ENCODE measurements around the gene BLCAP. TPM values are rescaled to one million over a fixed set of nuclear protein-coding genes. Genes with fewer than 3 reads are reported as not detected.

The BLCAP gene
- total and polyA plus RNA-seq, 2 donors (not counting 3 experiments of a cell fraction or from before 2014, with no cell fraction given): 90.3 to 196 TPM

DNA sequence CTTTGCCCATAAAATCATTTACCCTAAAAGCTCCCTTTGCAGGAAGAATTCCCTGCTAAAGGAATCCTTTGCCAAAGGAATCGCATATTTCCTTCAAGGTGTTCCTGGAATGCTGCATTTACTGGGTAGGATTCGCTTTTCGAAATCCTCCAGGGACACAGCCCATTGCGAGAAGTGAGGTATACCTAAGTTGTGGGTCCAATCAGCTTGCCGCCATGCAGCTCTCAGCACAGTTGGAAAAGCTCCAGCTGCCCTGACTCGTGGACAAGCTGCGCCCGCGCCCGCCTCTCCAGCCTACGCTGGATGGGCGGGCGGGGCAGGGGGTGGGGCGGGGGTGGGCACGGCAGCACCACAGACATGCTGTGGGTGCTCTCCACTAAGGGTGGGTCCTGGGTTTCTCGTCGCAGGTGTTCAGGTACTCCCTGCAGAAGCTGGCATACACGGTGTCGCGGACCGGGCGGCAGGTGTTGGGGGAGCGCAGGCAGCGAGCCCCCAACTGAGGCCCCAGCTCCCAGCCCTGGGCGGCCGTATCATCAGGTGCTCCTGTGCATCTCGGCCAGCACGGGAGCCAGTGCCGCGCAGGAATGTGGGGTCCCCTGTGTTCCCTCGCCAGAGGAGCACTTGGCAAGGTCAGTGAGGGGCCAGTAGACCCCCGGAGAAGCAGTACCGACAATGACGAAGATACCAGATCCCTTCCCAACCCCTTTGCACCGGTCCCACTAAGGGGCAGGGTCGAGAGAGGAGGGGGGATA lies 5.2 kb downstream of the BLCAP start:
- Histone ChIP-seq H3K27ac (ENCODE audit: insufficient read depth, low read depth, low read length) (no peak overlapping the region), H3K27me3 (ENCODE audit: control insufficient read depth in 2 of 2, insufficient read depth in 2 of 2, low read length in 2 of 2) (no peaks in the 10 kb centered on the region), H3K9me3 (replicated peaks; ENCODE audit: control insufficient read depth, insufficient read depth, low read length) (no peaks in the 10 kb centered on the region), H3K4me1 (ENCODE audit: control insufficient read depth, extremely low read depth, insufficient read depth, low read length) (peaks cover 48% of the 10 kb centered on the region), H3K4me2 (ENCODE audit: insufficient read depth, low read length) (no peak overlapping the region), H3K4me3 (replicated peaks in 1 of 3; ENCODE audit: insufficient read depth in 1 of 3, low read depth in 1 of 3, low read length in 3 of 3) (no peak overlapping the region), H3K79me2 (ENCODE audit: control insufficient read depth, insufficient read depth, low read length) (peaks cover 80% of the 10 kb centered on the region), H3K9me1 (replicated peaks; ENCODE audit: control insufficient read depth, extremely low read depth, insufficient read depth, low read length) (no peaks in the 10 kb centered on the region), H3K36me3 (ENCODE audit: control insufficient read depth in 2 of 2, extremely low read depth in 1 of 2, insufficient read depth in 2 of 2, low read length in 2 of 2) (peaks cover 0 to 10% of the 10 kb centered on the region in 2 experiments), H3K9ac (replicated peaks; ENCODE audit: extremely low read depth, insufficient read depth, low read length) (no peak overlapping the region), H2AFZ (ENCODE audit: low read depth, low read length) (no peak overlapping the region), H4K20me1 (replicated peaks; ENCODE audit: control insufficient read depth, extremely low read depth, insufficient read depth, low read length) (peaks cover 3% of the 10 kb centered on the region)
- FAIRE-seq: peak; percentile 70
- ChIA-PET CTCF (interaction anchor here (1.2 kb wide), 1 partner anchor 27 kb away, joined by 4 read pairs; no protein-coding TSS in a partner anchor), POLR2A (no interaction called here)
- no peak for TF ChIP-seq JUN (IDR thresholded peaks at IDR 0.05; ENCODE audit: borderline replicate concordance, insufficient read depth, insufficient read length, low read depth)
- no peak for TF ChIP-seq FOS (IDR thresholded peaks at IDR 0.05; ENCODE audit: borderline replicate concordance, insufficient read depth, low read length)
- TF ChIP-seq GATA2 (IDR thresholded peaks at IDR 0.05; ENCODE audit: insufficient read depth, insufficient read length, low read depth, low read length): no peak
- intact Hi-C loops (cut with micrococcal nuclease): no loop called here
- DNase-seq (ENCODE audit: low read depth, low spot score): peak; percentile 44
- dilution Hi-C loops (cut with MboI; ENCODE audit: extremely low pct_ligation_motif_present, low sequenced_read_pairs): loop anchor here (25.0 kb wide), 1 partner anchor 260 kb away; the partner anchor contains the start of gene GHRH
- no TSS peak for BruUV-seq (replicated peaks)

GRCh38 chr20:37521061-37521771 lies 6.5 kb downstream of the BLCAP start, which contains the start of gene NNAT:
NNAT (plus strand) TSS chr20:37521250; CDS start chr20:37521332, 82 bp downstream.
- Histone ChIP-seq H2AFZ (ENCODE audit: low read depth, low read length) (no peak within 1 kb of the TSS), H3K4me3 (replicated peaks in 1 of 3; ENCODE audit: insufficient read depth in 1 of 3, low read depth in 1 of 3, low read length in 3 of 3) (peak within 1 kb of the TSS; percentile 14 to 53 (median 41)), H3K36me3 (ENCODE audit: control insufficient read depth in 2 of 2, extremely low read depth in 1 of 2, insufficient read depth in 2 of 2, low read length in 2 of 2) (peaks cover 0 to 16% of the 10 kb centered on the region in 2 experiments), H4K20me1 (replicated peaks; ENCODE audit: control insufficient read depth, extremely low read depth, insufficient read depth, low read length) (peaks cover 3% of the 10 kb centered on the region), H3K9me3 (replicated peaks; ENCODE audit: control insufficient read depth, insufficient read depth, low read length) (no peaks in the 10 kb centered on the region), H3K79me2 (ENCODE audit: control insufficient read depth, insufficient read depth, low read length) (peaks cover 73% of the 10 kb centered on the region), H3K4me1 (ENCODE audit: control insufficient read depth, extremely low read depth, insufficient read depth, low read length) (peaks cover 42% of the 10 kb centered on the region), H3K27ac (ENCODE audit: insufficient read depth, low read depth, low read length) (no peak within 1 kb of the TSS), H3K27me3 (ENCODE audit: control insufficient read depth in 2 of 2, insufficient read depth in 2 of 2, low read length in 2 of 2) (no peaks in the 10 kb centered on the region), H3K9ac (replicated peaks; ENCODE audit: extremely low read depth, insufficient read depth, low read length) (no peak within 1 kb of the TSS), H3K9me1 (replicated peaks; ENCODE audit: control insufficient read depth, extremely low read depth, insufficient read depth, low read length) (no peaks in the 10 kb centered on the region), H3K4me2 (ENCODE audit: insufficient read depth, low read length) (peak within 1 kb of the TSS; percentile 56)
- no TSS peak for BruUV-seq (replicated peaks)
- dilution Hi-C loops (cut with MboI; ENCODE audit: extremely low pct_ligation_motif_present, low sequenced_read_pairs) (loop anchor here (25.0 kb wide), 1 partner anchor 259 kb away; the partner anchor contains the start of gene GHRH), intact Hi-C loops (cut with micrococcal nuclease) (no loop called here)
- POLR2A ChIA-PET: no interaction called here
- TF ChIP-seq, protein P1, sequence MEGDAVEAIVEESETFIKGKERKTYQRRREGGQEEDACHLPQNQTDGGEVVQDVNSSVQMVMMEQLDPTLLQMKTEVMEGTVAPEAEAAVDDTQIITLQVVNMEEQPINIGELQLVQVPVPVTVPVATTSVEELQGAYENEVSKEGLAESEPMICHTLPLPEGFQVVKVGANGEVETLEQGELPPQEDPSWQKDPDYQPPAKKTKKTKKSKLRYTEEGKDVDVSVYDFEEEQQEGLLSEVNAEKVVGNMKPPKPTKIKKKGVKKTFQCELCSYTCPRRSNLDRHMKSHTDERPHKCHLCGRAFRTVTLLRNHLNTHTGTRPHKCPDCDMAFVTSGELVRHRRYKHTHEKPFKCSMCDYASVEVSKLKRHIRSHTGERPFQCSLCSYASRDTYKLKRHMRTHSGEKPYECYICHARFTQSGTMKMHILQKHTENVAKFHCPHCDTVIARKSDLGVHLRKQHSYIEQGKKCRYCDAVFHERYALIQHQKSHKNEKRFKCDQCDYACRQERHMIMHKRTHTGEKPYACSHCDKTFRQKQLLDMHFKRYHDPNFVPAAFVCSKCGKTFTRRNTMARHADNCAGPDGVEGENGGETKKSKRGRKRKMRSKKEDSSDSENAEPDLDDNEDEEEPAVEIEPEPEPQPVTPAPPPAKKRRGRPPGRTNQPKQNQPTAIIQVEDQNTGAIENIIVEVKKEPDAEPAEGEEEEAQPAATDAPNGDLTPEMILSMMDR (IDR thresholded peaks at IDR 0.05; ENCODE audit: extremely low read depth in 1 of 2, insufficient read depth in 1 of 2, low read depth in 1 of 2, low read length in 2 of 2): no peak
- no peak for TF ChIP-seq POLR2A (IDR thresholded peaks at IDR 0.05; ENCODE audit: low read depth, low read length)
- TF ChIP-seq MYC (IDR thresholded peaks at IDR 0.05; ENCODE audit: low read depth, low read length): no peak
- TF ChIP-seq GATA2 (IDR thresholded peaks at IDR 0.05; ENCODE audit: insufficient read depth, insufficient read length, low read depth, low read length): no peak
- no peak for TF ChIP-seq EZH2 (IDR thresholded peaks at IDR 0.05; ENCODE audit: borderline replicate concordance, low read depth, low read length, severe bottlenecking)
- TF ChIP-seq POLR2AphosphoS5 (IDR thresholded peaks at IDR 0.05; ENCODE audit: insufficient read depth, low read depth, low read length): no peak
- TF ChIP-seq MAX (IDR thresholded peaks at IDR 0.05; ENCODE audit: insufficient read depth, insufficient read length): no peak
- no peak for TF ChIP-seq JUN (IDR thresholded peaks at IDR 0.05; ENCODE audit: borderline replicate concordance, insufficient read depth, insufficient read length, low read depth)
- TF ChIP-seq FOS (IDR thresholded peaks at IDR 0.05; ENCODE audit: borderline replicate concordance, insufficient read depth, low read length): no peak
- FAIRE-seq: no peak
- DNase-seq (ENCODE audit: low read depth, low spot score): no peak
- CTCF ChIA-PET: no interaction called here
